GM23248 (cell line): ENCODE results near the gene ANP32D.

Source experiments
- EZH2 ChIP-seq: fragments of 200-600 bp; sonication (generic); IDR thresholded peaks from 2 replicates; pipeline ENCODE4 v1.6.1; 2018; ENCODE audit warnings: antibody characterized with exemption, mild to moderate bottlenecking; ENCODE audit not compliant: insufficient read depth, poor library complexity, severe bottlenecking
- EZH2phosphoT487 ChIP-seq: fragments of 200-600 bp; sonication (generic); IDR thresholded peaks from 2 replicates; pipeline ENCODE4 v1.6.1; 2018; ENCODE audit warnings: antibody characterized with exemption, moderate library complexity, mild to moderate bottlenecking, low read depth; ENCODE audit not compliant: insufficient read depth

GRCh38 chr12:48512855-48513254, 40.5 kb downstream of the ANP32D start:
- TF ChIP-seq EZH2 (no peak), EZH2phosphoT487 (no peak)
